SK-N-MC (cell line): ENCODE data around the gene MS4A4E.
"Not testable (repeated sequence)": the region's sequence is repeated elsewhere in the genome, so short reads cannot be mapped to it uniquely, and the experiment has no call there.

Experiments
- DNase-seq: peaks from one replicate; pipeline ENCODE4 v3.0.0-alpha.2; 2011; ENCODE audit warnings: low read depth, low spot score
- H3K27ac ChIP-seq: fragments of 200-600 bp; sonication (generic); 2 replicates; pipeline ENCODE4 v1.5.1; 2016; ENCODE audit warnings: mixed run types
- H3K36me3 ChIP-seq: fragments of 200-600 bp; sonication (generic); 2 replicates; pipeline ENCODE4 v1.6.1; 2017; ENCODE audit warnings: antibody characterized with exemption, low read length, mixed read lengths; ENCODE audit not compliant: insufficient read depth
- H3K4me3 ChIP-seq: fragments of 200-600 bp; sonication (generic); 2 replicates; pipeline ENCODE4 v1.5.1; 2016
- H3K9ac ChIP-seq: fragments of 200-600 bp; sonication (generic); 2 replicates; pipeline ENCODE4 v1.8.0; 2017; ENCODE audit warnings: mixed run types, mixed read lengths; ENCODE audit not compliant: insufficient read length
- H3K9me3 ChIP-seq: fragments of 200-600 bp; sonication (generic); 2 replicates; pipeline ENCODE4 v1.6.1; 2017; ENCODE audit warnings: low read depth, mild to moderate bottlenecking, antibody characterized with exemption, low read length, moderate library complexity, mixed read lengths
- EZH2 ChIP-seq: fragments of 200-600 bp; sonication (generic); IDR thresholded peaks from one replicate; pipeline ENCODE4 v1.6.1; 2017; ENCODE audit warnings: antibody characterized with exemption
- FOXP2 ChIP-seq: optimal IDR thresholded peaks from 2 replicates; pipeline ENCODE3; 2011; ENCODE audit warnings: mild to moderate bottlenecking, moderate library complexity; ENCODE audit not compliant: insufficient read depth; ENCODE audit errors: extremely low read length, control extremely low read depth
- POLR2AphosphoS5 ChIP-seq: IDR thresholded peaks from 2 replicates; pipeline ENCODE4 v1.6.1; 2012; ENCODE audit warnings: mild to moderate bottlenecking, low read depth, low read length, borderline replicate concordance

Gene MS4A4E

GRCh38 chr11:60165951-60166350 is 77.0 kb downstream of the MS4A4E start:
- no peak for TF ChIP-seq FOXP2
- no peak for TF ChIP-seq POLR2AphosphoS5
- no peak for TF ChIP-seq EZH2
- no peak overlapping the region for H3K27ac ChIP-seq
- DNase-seq: no peak
- no peaks in the 10 kb centered on the region for H3K36me3 ChIP-seq
- no peaks in the 10 kb centered on the region for H3K9me3 ChIP-seq
- H3K9ac ChIP-seq: no peak overlapping the region
- H3K4me3 ChIP-seq: no peak overlapping the region

- no peak for DNase-seq
- TF ChIP-seq FOXP2: no peak
- no peak for TF ChIP-seq POLR2AphosphoS5
- no peak for TF ChIP-seq EZH2
- Histone ChIP-seq H3K9me3 (no peaks in the 10 kb centered on the region), H3K9ac (no peak overlapping the region), H3K4me3 (no peak overlapping the region), H3K36me3 (no peaks in the 10 kb centered on the region), H3K27ac (no peak overlapping the region)
Observed at GRCh38 chr11:60165538-60165937, 77.4 kb downstream of the MS4A4E start.

DNA sequence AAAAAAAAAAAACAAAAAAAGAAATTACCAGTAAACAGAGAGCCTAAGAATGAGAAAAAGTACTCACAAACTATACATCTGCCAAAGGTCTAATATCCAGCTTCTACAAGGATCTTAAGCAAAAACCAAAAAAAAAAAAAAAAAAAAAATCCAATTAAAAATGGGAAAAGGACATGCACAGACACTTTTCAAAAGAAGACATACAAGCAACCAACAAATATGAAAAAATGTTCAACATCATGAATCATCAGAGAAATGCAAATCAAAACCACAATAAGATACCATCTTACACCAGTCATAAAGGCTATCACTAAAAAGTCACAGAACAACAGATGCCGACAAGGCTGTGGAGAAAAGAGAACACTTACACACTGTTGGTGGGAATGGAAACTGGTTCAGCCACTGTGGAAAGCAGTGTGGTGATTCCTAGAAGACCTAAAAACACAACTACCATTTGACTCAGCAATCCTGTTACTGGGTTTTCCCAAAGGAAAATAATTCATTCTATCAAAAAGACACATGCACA is 78.3 kb downstream of the MS4A4E start:
- H3K9me3 ChIP-seq: no peaks in the 10 kb centered on the region
- no peak overlapping the region for H3K27ac ChIP-seq
- H3K9ac ChIP-seq: no peak overlapping the region
- no peak for DNase-seq
- TF ChIP-seq FOXP2 (no peak), POLR2AphosphoS5 (no peak), EZH2 (no peak)
- H3K36me3 ChIP-seq: no peaks in the 10 kb centered on the region
- H3K4me3 ChIP-seq: no peak overlapping the region

GRCh38 chr11:60161766-60162165 is 81.2 kb downstream of the MS4A4E start:
- no peak for DNase-seq
- Histone ChIP-seq H3K9me3 (no peaks in the 10 kb centered on the region), H3K4me3 (no peak overlapping the region), H3K27ac (no peak overlapping the region), H3K36me3 (no peaks in the 10 kb centered on the region), H3K9ac (no peak overlapping the region)
- TF ChIP-seq FOXP2 (no peak), POLR2AphosphoS5 (no peak), EZH2 (no peak)

DNA sequence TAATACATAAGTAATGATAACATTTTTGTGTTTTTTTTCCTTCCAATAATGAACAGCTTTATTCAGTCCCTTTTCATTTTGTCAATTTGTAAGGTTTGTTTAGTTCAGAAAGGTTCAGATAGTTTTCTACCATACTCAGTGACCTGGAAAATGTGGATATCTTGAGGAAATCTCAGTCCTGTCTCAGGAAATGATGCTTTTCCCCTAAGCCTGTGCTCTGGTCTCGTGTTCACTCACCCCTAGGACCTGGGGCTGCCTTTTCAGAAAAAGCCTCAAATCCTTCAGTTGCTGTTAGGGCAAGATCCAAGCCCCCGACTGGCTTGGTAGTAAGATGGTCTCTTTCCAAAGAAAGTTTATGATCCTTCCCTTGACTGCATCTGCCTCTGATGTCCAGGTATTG is 81.8 kb downstream of the MS4A4E start:
- H3K27ac ChIP-seq: no peak overlapping the region
- no peak overlapping the region for H3K4me3 ChIP-seq
- H3K36me3 ChIP-seq: no peaks in the 10 kb centered on the region
- H3K9ac ChIP-seq: no peak overlapping the region
- DNase-seq: no peak
- TF ChIP-seq POLR2AphosphoS5: no peak
- no peak for TF ChIP-seq FOXP2
- no peak for TF ChIP-seq EZH2
- H3K9me3 ChIP-seq: no peaks in the 10 kb centered on the region

GRCh38 chr11:60159868-60160267 is 83.1 kb downstream of the MS4A4E start:
- no peak overlapping the region for H3K9ac ChIP-seq
- TF ChIP-seq FOXP2: no peak
- no peak for TF ChIP-seq EZH2
- TF ChIP-seq POLR2AphosphoS5: no peak
- no peak overlapping the region for H3K4me3 ChIP-seq
- DNase-seq: no peak
- no peaks in the 10 kb centered on the region for H3K9me3 ChIP-seq
- no peaks in the 10 kb centered on the region for H3K36me3 ChIP-seq
- no peak overlapping the region for H3K27ac ChIP-seq

- H3K4me3 ChIP-seq: no peak overlapping the region
- no peak for DNase-seq
- H3K36me3 ChIP-seq: no peaks in the 10 kb centered on the region
- TF ChIP-seq FOXP2 (no peak), EZH2 (no peak), POLR2AphosphoS5 (no peak)
- H3K9me3 ChIP-seq: no peaks in the 10 kb centered on the region
- H3K9ac ChIP-seq: no peak overlapping the region
- no peak overlapping the region for H3K27ac ChIP-seq
Observed at GRCh38 chr11:60159284-60159683, 83.7 kb downstream of the MS4A4E start.

GRCh38 chr11:60158636-60159035 is 84.3 kb downstream of the MS4A4E start:
- no peaks in the 10 kb centered on the region for H3K9me3 ChIP-seq
- no peak overlapping the region for H3K4me3 ChIP-seq
- H3K9ac ChIP-seq: no peak overlapping the region
- H3K36me3 ChIP-seq: no peaks in the 10 kb centered on the region
- no peak for DNase-seq
- no peak overlapping the region for H3K27ac ChIP-seq
- no peak for TF ChIP-seq EZH2
- no peak for TF ChIP-seq POLR2AphosphoS5
- TF ChIP-seq FOXP2: no peak

DNA sequence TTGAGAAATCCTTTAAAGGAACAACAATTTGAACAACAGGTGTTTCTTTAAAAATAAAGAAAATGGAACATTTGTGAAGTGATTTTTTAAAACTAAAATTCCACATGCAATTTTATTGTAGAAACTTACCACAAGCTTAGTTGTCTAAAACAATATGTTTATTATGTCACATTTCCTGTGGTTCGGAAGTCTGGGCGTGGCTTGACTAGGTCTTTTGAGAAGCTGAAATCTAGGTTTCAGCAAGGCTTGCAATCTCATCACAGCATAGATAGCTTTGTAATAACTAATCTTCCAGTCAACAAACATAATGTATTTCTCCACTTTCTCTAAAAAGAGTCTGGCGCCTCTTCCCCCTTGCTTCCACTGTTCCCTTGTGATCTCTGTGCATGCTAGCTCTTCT is 87.0 kb downstream of the MS4A4E start:
- Histone ChIP-seq H3K9me3 (no peaks in the 10 kb centered on the region), H3K4me3 (no peak overlapping the region), H3K9ac (no peak overlapping the region), H3K27ac (no peak overlapping the region), H3K36me3 (no peaks in the 10 kb centered on the region)
- TF ChIP-seq POLR2AphosphoS5: no peak
- TF ChIP-seq FOXP2: no peak
- TF ChIP-seq EZH2: no peak
- no peak for DNase-seq

GRCh38 chr11:60152727-60153126 is 90.2 kb downstream of the MS4A4E start:
- H3K9me3 ChIP-seq, H3K27ac ChIP-seq, H3K4me3 ChIP-seq, DNase-seq, H3K9ac ChIP-seq, H3K36me3 ChIP-seq: not testable (repeated sequence)
